ENCODE measurements around the gene LCN12. TPM values are rescaled to one million over a fixed set of nuclear protein-coding genes. Genes with fewer than 3 reads are reported as not detected.

LCN12 gene
- total RNA-seq, 1 donor from 2014 or later = 2.6 TPM

GRCh38 chr9:136978073-136978864 is 26.2 kb downstream of the LCN12 start:
- H3K27me3 ChIP-seq = no peaks in the 10 kb centered on the region
- intact Hi-C loops (cut with DNase I) = no loop called here
- peak overlapping the region; percentile 70 for H3K27ac ChIP-seq
- H3K4me3 ChIP-seq = peak overlapping the region; percentile 55
- ATAC-seq (peak; percentile 72), DNase-seq (peak; percentile 88)
- peaks cover 34% of the 10 kb centered on the region for H3K4me1 ChIP-seq
- H3K36me3 ChIP-seq = no peaks in the 10 kb centered on the region
- no peaks in the 10 kb centered on the region for H3K9me3 ChIP-seq
- no peak for TF ChIP-seq CTCF (IDR thresholded peaks at IDR 0.05)

GRCh38 chr9:136978865-136979544 is 26.9 kb downstream of the LCN12 start:
- Histone ChIP-seq H3K36me3 (no peaks in the 10 kb centered on the region), H3K4me1 (peaks cover 34% of the 10 kb centered on the region), H3K9me3 (no peaks in the 10 kb centered on the region), H3K4me3 (no peak overlapping the region), H3K27ac (no peak overlapping the region), H3K27me3 (no peaks in the 10 kb centered on the region)
- ATAC-seq (no peak), DNase-seq (no peak)
- intact Hi-C loops (cut with DNase I) = no loop called here
- TF ChIP-seq CTCF (IDR thresholded peaks at IDR 0.05) = no peak

- Histone ChIP-seq H3K4me3 (no peak overlapping the region), H3K27me3 (peaks cover 9% of the 10 kb centered on the region), H3K4me1 (peaks cover 34% of the 10 kb centered on the region), H3K36me3 (no peaks in the 10 kb centered on the region), H3K9me3 (no peaks in the 10 kb centered on the region), H3K27ac (peak overlapping the region; percentile 11)
- DNase-seq (no peak), ATAC-seq (no peak)
- intact Hi-C loops (cut with DNase I) = no loop called here
- TF ChIP-seq CTCF (IDR thresholded peaks at IDR 0.05) = no peak
These were observed 27.9 kb downstream of the LCN12 start for GRCh38 chr9:136979769-136980587.

GRCh38 chr9:136980669-136981478 is 28.8 kb downstream of the LCN12 start:
- no peak for TF ChIP-seq CTCF (IDR thresholded peaks at IDR 0.05)
- Histone ChIP-seq H3K9me3 (no peaks in the 10 kb centered on the region), H3K36me3 (no peaks in the 10 kb centered on the region), H3K4me1 (peaks cover 26% of the 10 kb centered on the region), H3K4me3 (no peak overlapping the region), H3K27ac (peak overlapping the region; percentile 63), H3K27me3 (peaks cover 18% of the 10 kb centered on the region)
- intact Hi-C loops (cut with DNase I) = no loop called here
- no peak for ATAC-seq
- no peak for DNase-seq
